Parathyroid adenoma (tissue), 2 donors: ENCODE results near the gene FARS2.

Experiments used
- H2AFZ ChIP-seq: fragments of 300-600 bp; sonication (generic); one replicate; pipeline ENCODE4 v1.7.0; 2017; ENCODE audit warnings: antibody characterized with exemption, mild to moderate bottlenecking
- H3K27ac ChIP-seq: fragments of 300-600 bp; sonication (generic); one replicate; pipeline ENCODE4 v1.7.0; 2017
- H3K27me3 ChIP-seq: fragments of 300-600 bp; sonication (generic); one replicate; pipeline ENCODE4 v1.7.0; 2017; ENCODE audit warnings: low read length; ENCODE audit not compliant: control insufficient read depth, insufficient read depth
- H3K36me3 ChIP-seq: fragments of 300-600 bp; sonication (generic); one replicate; pipeline ENCODE4 v1.7.0; 2017; ENCODE audit warnings: low read length; ENCODE audit not compliant: control insufficient read depth, insufficient read depth
- H3K4me1 ChIP-seq: fragments of 300-600 bp; sonication (generic); one replicate; pipeline ENCODE4 v1.7.0; 2017; ENCODE audit warnings: control low read depth
- H3K4me2 ChIP-seq: fragments of 300-600 bp; sonication (generic); one replicate; pipeline ENCODE4 v1.7.0; 2017; ENCODE audit warnings: low read length
- H3K4me3 ChIP-seq: fragments of 300-600 bp; sonication (generic); one replicate; pipeline ENCODE4 v1.7.0; 2017; ENCODE audit warnings: low read depth, low read length
- H3K79me2 ChIP-seq: fragments of 300-600 bp; sonication (generic); one replicate; pipeline ENCODE4 v1.7.0; 2017; ENCODE audit warnings: control low read depth
- H3K9ac ChIP-seq: fragments of 300-600 bp; sonication (generic); one replicate; pipeline ENCODE4 v1.7.0; 2017; ENCODE audit warnings: mild to moderate bottlenecking
- H3K9me3 ChIP-seq: fragments of 300-600 bp; sonication (generic); one replicate; pipeline ENCODE4 v1.7.0; 2017; ENCODE audit warnings: low read length; ENCODE audit not compliant: control insufficient read depth
- CTCF ChIP-seq: fragments of 300-600 bp; sonication (generic); IDR thresholded peaks from one replicate; pipeline ENCODE4 v1.7.0; 2017; ENCODE audit warnings: antibody characterized with exemption, mild to moderate bottlenecking
- donor health status: primary hyperparathyroidism.

The FARS2 gene

GRCh38 chr6:5590187-5590586 is 328.9 kb downstream of the FARS2 start:
- H3K27ac ChIP-seq = no peak overlapping the region
- peaks cover 2% of the 10 kb centered on the region for H3K4me1 ChIP-seq
- no peaks in the 10 kb centered on the region for H3K27me3 ChIP-seq
- H3K4me2 ChIP-seq = no peak overlapping the region
- no peaks in the 10 kb centered on the region for H3K79me2 ChIP-seq
- no peak for TF ChIP-seq CTCF
- H3K4me3 ChIP-seq = no peak overlapping the region
- H2AFZ ChIP-seq = no peak overlapping the region
- no peaks in the 10 kb centered on the region for H3K36me3 ChIP-seq
- H3K9ac ChIP-seq = no peak overlapping the region
- no peaks in the 10 kb centered on the region for H3K9me3 ChIP-seq

- Histone ChIP-seq H3K27me3 (no peaks in the 10 kb centered on the region), H3K9me3 (no peaks in the 10 kb centered on the region), H2AFZ (peak overlapping the region; percentile 6), H3K4me1 (peaks cover 2% of the 10 kb centered on the region), H3K79me2 (no peaks in the 10 kb centered on the region), H3K36me3 (no peaks in the 10 kb centered on the region), H3K4me3 (no peak overlapping the region), H3K4me2 (no peak overlapping the region), H3K27ac (no peak overlapping the region), H3K9ac (no peak overlapping the region)
- no peak for TF ChIP-seq CTCF
Observed at GRCh38 chr6:5592886-5593519, 331.7 kb downstream of the FARS2 start.

GRCh38 chr6:5595184-5595583 is 333.9 kb downstream of the FARS2 start:
- no peak overlapping the region for H2AFZ ChIP-seq
- H3K9ac ChIP-seq = no peak overlapping the region
- no peaks in the 10 kb centered on the region for H3K36me3 ChIP-seq
- no peaks in the 10 kb centered on the region for H3K27me3 ChIP-seq
- H3K4me3 ChIP-seq = no peak overlapping the region
- no peak overlapping the region for H3K27ac ChIP-seq
- no peak overlapping the region for H3K4me2 ChIP-seq
- H3K79me2 ChIP-seq = no peaks in the 10 kb centered on the region
- TF ChIP-seq CTCF = no peak
- no peaks in the 10 kb centered on the region for H3K9me3 ChIP-seq
- peaks cover 2% of the 10 kb centered on the region for H3K4me1 ChIP-seq

GRCh38 chr6:5597413-5597812 is 336.1 kb downstream of the FARS2 start:
- no peak overlapping the region for H3K4me3 ChIP-seq

More at GRCh38 chr6:5597413-5597812, 336.1 kb downstream of the FARS2 start:
- Histone ChIP-seq H2AFZ (no peak overlapping the region), H3K9ac (no peak overlapping the region), H3K4me2 (no peak overlapping the region), H3K27me3 (no peaks in the 10 kb centered on the region), H3K79me2 (no peaks in the 10 kb centered on the region), H3K4me1 (peaks cover 2% of the 10 kb centered on the region), H3K27ac (no peak overlapping the region), H3K9me3 (no peaks in the 10 kb centered on the region), H3K36me3 (no peaks in the 10 kb centered on the region)
- no peak for TF ChIP-seq CTCF
